BJ (cell line): ENCODE measurements around the gene AMIGO1. TPM values are rescaled to one million over a fixed set of nuclear protein-coding genes. Genes with fewer than 3 reads are reported as not detected.

ENCODE experiments used
- CTCF ChIA-PET: fragments of 350-600 bp; formaldehyde crosslinking; extraction: SDS; loops from one replicate; lab custom pipeline; 2021; ENCODE audit warnings: antibody characterized with exemption, inconsistent platforms; lab: Yijun Ruan, JAX
- POLR2A ChIA-PET: fragments of 300-600 bp; sonication (Branson Sonifier 250); formaldehyde crosslinking; extraction: SDS; loops from one replicate; lab custom pipeline; 2021; ENCODE audit warnings: antibody characterized with exemption; lab: Charles Lee
- DNase-seq: peaks from one replicate; pipeline ENCODE4 v3.0.0-alpha.2; 2011; ENCODE audit warnings: low read depth
- H3K27me3 ChIP-seq: 2 replicates; pipeline ENCODE4 v1.6.0; 2011; ENCODE audit warnings: low read length; ENCODE audit not compliant: control insufficient read depth, insufficient read depth
- H3K36me3 ChIP-seq: 2 replicates; pipeline ENCODE4 v1.5.1; 2011; ENCODE audit warnings: low read length; ENCODE audit not compliant: control insufficient read depth, insufficient read depth
- H3K4me3 ChIP-seq: 2 replicates; pipeline ENCODE4 v1.5.1; 2011; ENCODE audit warnings: low read depth, mild to moderate bottlenecking, control low read depth, low read length
- polyA plus RNA-seq: library from polyadenylated mRNA; depleted of rRNA; stranded (reverse); fragments of >200 nt; gene quantifications from 2 replicates; pipeline ENCODE4 v1.2.3, GENCODE V29; 2011
- TF ChIP-seq, protein P1 (sequence below): IDR thresholded peaks from 2 replicates; pipeline ENCODE4 v1.5.1; 2011; ENCODE audit warnings: low read depth, mild to moderate bottlenecking, control low read depth, inconsistent platforms, low read length, moderate library complexity; ENCODE audit not compliant: insufficient read depth

AMIGO1 gene
- polyA plus RNA-seq, 1 experiment: 3.4 TPM

DNA sequence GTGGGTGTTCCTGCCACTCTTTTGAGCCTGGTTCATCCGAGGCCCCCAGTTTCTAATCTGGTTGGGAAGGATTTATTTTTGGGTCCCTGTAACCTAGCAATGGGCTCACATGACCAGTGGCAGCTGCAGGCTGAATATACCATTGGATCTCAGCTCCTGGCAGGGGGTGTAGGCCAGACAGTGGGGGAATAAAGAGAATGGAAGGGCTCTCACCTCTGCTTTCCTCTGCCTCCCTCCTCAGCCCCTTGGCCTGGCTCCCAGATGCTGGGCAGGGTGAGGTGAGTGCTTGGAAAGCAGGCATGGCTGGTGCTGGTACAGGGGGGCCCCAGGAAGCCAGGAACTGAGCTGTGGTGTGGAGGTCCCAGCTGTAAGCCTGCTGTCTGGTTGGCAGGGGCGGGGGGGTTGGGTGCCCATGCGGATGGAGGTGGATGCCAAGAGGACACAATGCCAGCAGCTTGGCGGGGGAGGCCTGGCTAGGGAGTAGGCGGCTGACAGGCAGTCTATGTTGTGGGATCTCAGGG, 26.5 kb upstream of the AMIGO1 start:
- CTCF ChIA-PET: interaction anchor here (1.4 to 26.3 kb wide), 3 partner anchors 7 to 272 kb away, joined by 4 to 1371 read pairs (median 82); partner anchors contain the start of genes AMIGO1, ATXN7L2, CYB561D1 and GPR61
- Histone ChIP-seq H3K36me3 (no peaks in the 10 kb centered on the region), H3K4me3 (no peak overlapping the region), H3K27me3 (peaks cover 5% of the 10 kb centered on the region; the same call in 1 of the 2 replicates)
- DNase-seq: no peak
- TF ChIP-seq, protein P1, sequence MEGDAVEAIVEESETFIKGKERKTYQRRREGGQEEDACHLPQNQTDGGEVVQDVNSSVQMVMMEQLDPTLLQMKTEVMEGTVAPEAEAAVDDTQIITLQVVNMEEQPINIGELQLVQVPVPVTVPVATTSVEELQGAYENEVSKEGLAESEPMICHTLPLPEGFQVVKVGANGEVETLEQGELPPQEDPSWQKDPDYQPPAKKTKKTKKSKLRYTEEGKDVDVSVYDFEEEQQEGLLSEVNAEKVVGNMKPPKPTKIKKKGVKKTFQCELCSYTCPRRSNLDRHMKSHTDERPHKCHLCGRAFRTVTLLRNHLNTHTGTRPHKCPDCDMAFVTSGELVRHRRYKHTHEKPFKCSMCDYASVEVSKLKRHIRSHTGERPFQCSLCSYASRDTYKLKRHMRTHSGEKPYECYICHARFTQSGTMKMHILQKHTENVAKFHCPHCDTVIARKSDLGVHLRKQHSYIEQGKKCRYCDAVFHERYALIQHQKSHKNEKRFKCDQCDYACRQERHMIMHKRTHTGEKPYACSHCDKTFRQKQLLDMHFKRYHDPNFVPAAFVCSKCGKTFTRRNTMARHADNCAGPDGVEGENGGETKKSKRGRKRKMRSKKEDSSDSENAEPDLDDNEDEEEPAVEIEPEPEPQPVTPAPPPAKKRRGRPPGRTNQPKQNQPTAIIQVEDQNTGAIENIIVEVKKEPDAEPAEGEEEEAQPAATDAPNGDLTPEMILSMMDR: no peak
- POLR2A ChIA-PET: no interaction called here

GRCh38 chr1:109535481-109535880, 26.0 kb upstream of the AMIGO1 start:
- Histone ChIP-seq H3K4me3 (no peak overlapping the region), H3K27me3 (peaks cover 3% of the 10 kb centered on the region; the same call in 1 of the 2 replicates), H3K36me3 (no peaks in the 10 kb centered on the region)
- ChIA-PET CTCF (interaction anchor here (1.4 to 26.3 kb wide), 3 partner anchors 8 to 271 kb away, joined by 4 to 1371 read pairs (median 82); partner anchors contain the start of genes AMIGO1, ATXN7L2, CYB561D1 and GPR61), POLR2A (no interaction called here)
- no peak for DNase-seq
- TF ChIP-seq, protein P1: no peak

DNA sequence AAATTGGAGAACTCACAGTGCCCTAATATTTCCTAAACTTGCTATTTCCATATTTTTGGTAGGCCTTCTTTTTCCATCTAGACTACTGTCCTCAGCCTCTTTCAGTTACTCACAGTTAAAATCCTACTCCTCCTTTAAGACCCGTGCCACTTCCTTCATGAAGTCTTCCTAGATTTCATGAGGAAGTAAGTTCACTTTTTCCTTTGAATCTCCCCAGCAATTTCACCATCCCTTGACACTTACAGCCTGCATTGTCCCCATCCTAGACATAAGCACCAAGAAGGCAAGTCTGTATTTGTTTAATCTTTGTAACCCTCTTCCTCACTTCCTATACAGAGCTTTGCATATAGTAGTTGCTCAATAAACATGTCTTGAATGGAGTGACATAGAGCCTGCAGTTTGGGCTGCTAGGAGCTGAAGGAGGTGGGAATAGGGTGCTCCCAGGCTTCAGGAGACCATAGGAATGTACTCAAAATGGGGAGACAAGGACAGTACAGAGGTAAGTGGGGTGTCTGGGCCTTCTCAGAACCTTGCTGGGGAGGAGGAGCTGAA, 24.9 kb upstream of the AMIGO1 start:
- H3K36me3 ChIP-seq: no peaks in the 10 kb centered on the region
- ChIA-PET POLR2A (no interaction called here), CTCF (interaction anchor here (0.7 to 26.3 kb wide), 6 partner anchors 9 to 451 kb away, joined by 3 to 1371 read pairs (median 12); partner anchors contain the start of genes AHCYL1, AMIGO1, ATXN7L2 and CYB561D1)
- TF ChIP-seq, protein P1: no peak
- H3K4me3 ChIP-seq: no peak overlapping the region
- DNase-seq: no peak
- H3K27me3 ChIP-seq: peaks cover 3% of the 10 kb centered on the region; the same call in 1 of the 2 replicates

GRCh38 chr1:109532365-109533136, 23.0 kb upstream of the AMIGO1 start:
- TF ChIP-seq, protein P1: peak; percentile 96
- Histone ChIP-seq H3K4me3 (no peak overlapping the region), H3K36me3 (no peaks in the 10 kb centered on the region), H3K27me3 (no peaks in the 10 kb centered on the region; the same call in 1 of the 2 replicates)
- ChIA-PET POLR2A (interaction anchor here (0.6 to 1.0 kb wide), 2 partner anchors 13 to 33 kb away, joined by 3 read pairs; no protein-coding TSS in a partner anchor), CTCF (interaction anchor here (0.6 to 26.3 kb wide), 69 partner anchors 10 to 713 kb away, joined by 3 to 1371 read pairs (median 4); partner anchors contain the start of genes AHCYL1, AMIGO1, AMPD2 and ATXN7L2)
- no peak for DNase-seq
